ENCODE results near the gene RAB3C. TPM values are rescaled to one million over a fixed set of nuclear protein-coding genes. Genes with fewer than 3 reads are reported as not detected.

Gene RAB3C
- total RNA-seq, 2 experiments from 2014 or later = not detected

- H3K27ac Mint-ChIP-seq = no peak overlapping the region
- ChIA-PET CTCF (no interaction called here), POLR2A (no interaction called here)
- no peak overlapping the region for H3K4me3 Mint-ChIP-seq
- no peaks in the 10 kb centered on the region for H3K4me1 Mint-ChIP-seq (ENCODE audit: low read depth)
- H3K36me3 Mint-ChIP-seq = no peaks in the 10 kb centered on the region
- intact Hi-C loops (cut with micrococcal nuclease) = no loop called here
- no peaks in the 10 kb centered on the region for H3K9me3 Mint-ChIP-seq
- H3K27me3 Mint-ChIP-seq = peaks cover 5% of the 10 kb centered on the region
- DNase-seq = no peak
These were observed 37.5 kb downstream of the RAB3C start for GRCh38 chr5:58620336-58620735.

GRCh38 chr5:58622936-58623871 is 40.3 kb downstream of the RAB3C start:
- CTCF ChIA-PET = no interaction called here
- POLR2A ChIA-PET = no interaction called here
- H3K27me3 Mint-ChIP-seq = peaks cover 4% of the 10 kb centered on the region
- H3K4me1 Mint-ChIP-seq (ENCODE audit: low read depth) = no peaks in the 10 kb centered on the region
- no peaks in the 10 kb centered on the region for H3K9me3 Mint-ChIP-seq
- intact Hi-C loops (cut with micrococcal nuclease) = no loop called here
- no peak for DNase-seq
- no peak overlapping the region for H3K27ac Mint-ChIP-seq
- H3K36me3 Mint-ChIP-seq = no peaks in the 10 kb centered on the region
- no peak overlapping the region for H3K4me3 Mint-ChIP-seq

- CTCF ChIA-PET = no interaction called here
- no peaks in the 10 kb centered on the region for H3K4me1 Mint-ChIP-seq (ENCODE audit: low read depth)
- no peak overlapping the region for H3K27ac Mint-ChIP-seq
These were observed 45.8 kb downstream of the RAB3C start for GRCh38 chr5:58628626-58629025.

GRCh38 chr5:58629271-58630159 is 46.6 kb downstream of the RAB3C start:
- Mint-ChIP-seq H3K36me3 (no peaks in the 10 kb centered on the region), H3K27me3 (no peaks in the 10 kb centered on the region), H3K4me1 (ENCODE audit: low read depth) (no peaks in the 10 kb centered on the region), H3K4me3 (no peak overlapping the region), H3K27ac (no peak overlapping the region), H3K9me3 (no peaks in the 10 kb centered on the region)
- CTCF ChIA-PET = no interaction called here
- intact Hi-C loops (cut with micrococcal nuclease) = no loop called here
- POLR2A ChIA-PET = no interaction called here
- no peak for DNase-seq

More at GRCh38 chr5:58628626-58629025, 45.8 kb downstream of the RAB3C start:
- H3K36me3 Mint-ChIP-seq = no peaks in the 10 kb centered on the region
- no peaks in the 10 kb centered on the region for H3K27me3 Mint-ChIP-seq
- H3K9me3 Mint-ChIP-seq = no peaks in the 10 kb centered on the region
- intact Hi-C loops (cut with micrococcal nuclease) = no loop called here
- H3K4me3 Mint-ChIP-seq = no peak overlapping the region
- DNase-seq = no peak
- POLR2A ChIA-PET = no interaction called here

GRCh38 chr5:58631895-58632294 is 49.0 kb downstream of the RAB3C start:
- Mint-ChIP-seq H3K4me1 (ENCODE audit: low read depth) (no peaks in the 10 kb centered on the region), H3K27me3 (no peaks in the 10 kb centered on the region), H3K36me3 (no peaks in the 10 kb centered on the region), H3K27ac (no peak overlapping the region), H3K9me3 (no peaks in the 10 kb centered on the region), H3K4me3 (no peak overlapping the region)
- DNase-seq = no peak
- intact Hi-C loops (cut with micrococcal nuclease) = no loop called here
- CTCF ChIA-PET = no interaction called here
- POLR2A ChIA-PET = no interaction called here

GRCh38 chr5:58635416-58635815 is 52.5 kb downstream of the RAB3C start:
- CTCF ChIA-PET = no interaction called here
- no peak overlapping the region for H3K27ac Mint-ChIP-seq
- H3K9me3 Mint-ChIP-seq = no peaks in the 10 kb centered on the region
- no peak for DNase-seq
- intact Hi-C loops (cut with micrococcal nuclease) = no loop called here
- no peak overlapping the region for H3K4me3 Mint-ChIP-seq
- no peaks in the 10 kb centered on the region for H3K27me3 Mint-ChIP-seq
- no peaks in the 10 kb centered on the region for H3K4me1 Mint-ChIP-seq (ENCODE audit: low read depth)
- POLR2A ChIA-PET = no interaction called here
- H3K36me3 Mint-ChIP-seq = no peaks in the 10 kb centered on the region

- no peak overlapping the region for H3K27ac Mint-ChIP-seq
- H3K4me1 Mint-ChIP-seq (ENCODE audit: low read depth) = no peaks in the 10 kb centered on the region
- ChIA-PET CTCF (no interaction called here), POLR2A (no interaction called here)
- H3K36me3 Mint-ChIP-seq = no peaks in the 10 kb centered on the region
- DNase-seq = no peak
- no peaks in the 10 kb centered on the region for H3K27me3 Mint-ChIP-seq
- no peaks in the 10 kb centered on the region for H3K9me3 Mint-ChIP-seq
- intact Hi-C loops (cut with micrococcal nuclease) = no loop called here
- no peak overlapping the region for H3K4me3 Mint-ChIP-seq
These were observed 57.1 kb downstream of the RAB3C start for GRCh38 chr5:58640011-58640410.

- Mint-ChIP-seq H3K4me3 (no peak overlapping the region), H3K4me1 (ENCODE audit: low read depth) (no peaks in the 10 kb centered on the region), H3K36me3 (no peaks in the 10 kb centered on the region), H3K27me3 (no peaks in the 10 kb centered on the region), H3K27ac (no peak overlapping the region), H3K9me3 (no peaks in the 10 kb centered on the region)
- intact Hi-C loops (cut with micrococcal nuclease) = no loop called here
- POLR2A ChIA-PET = no interaction called here
- no peak for DNase-seq
- CTCF ChIA-PET = no interaction called here
These were observed 58.7 kb downstream of the RAB3C start for GRCh38 chr5:58641533-58641932.

GRCh38 chr5:58648846-58649245 is 66.0 kb downstream of the RAB3C start:
- no peak for DNase-seq
- ChIA-PET POLR2A (no interaction called here), CTCF (no interaction called here)
- intact Hi-C loops (cut with micrococcal nuclease) = no loop called here
- Mint-ChIP-seq H3K9me3 (no peaks in the 10 kb centered on the region), H3K4me3 (no peak overlapping the region), H3K27ac (no peak overlapping the region), H3K36me3 (no peaks in the 10 kb centered on the region), H3K4me1 (ENCODE audit: low read depth) (no peaks in the 10 kb centered on the region), H3K27me3 (no peaks in the 10 kb centered on the region)

GRCh38 chr5:58649716-58650115 is 66.8 kb downstream of the RAB3C start:
- H3K9me3 Mint-ChIP-seq = no peaks in the 10 kb centered on the region
- POLR2A ChIA-PET = no interaction called here
- H3K36me3 Mint-ChIP-seq = no peaks in the 10 kb centered on the region
- DNase-seq = no peak
- H3K27ac Mint-ChIP-seq = no peak overlapping the region
- no peak overlapping the region for H3K4me3 Mint-ChIP-seq
- no peaks in the 10 kb centered on the region for H3K27me3 Mint-ChIP-seq
- H3K4me1 Mint-ChIP-seq (ENCODE audit: low read depth) = no peaks in the 10 kb centered on the region
- intact Hi-C loops (cut with micrococcal nuclease) = no loop called here
- CTCF ChIA-PET = no interaction called here

- intact Hi-C loops (cut with micrococcal nuclease) = no loop called here
- Mint-ChIP-seq H3K9me3 (no peaks in the 10 kb centered on the region), H3K36me3 (no peaks in the 10 kb centered on the region), H3K4me1 (ENCODE audit: low read depth) (no peaks in the 10 kb centered on the region), H3K4me3 (no peak overlapping the region), H3K27ac (no peak overlapping the region), H3K27me3 (peaks cover under 1% of the 10 kb centered on the region)
- DNase-seq = no peak
- ChIA-PET POLR2A (no interaction called here), CTCF (no interaction called here)
These were observed 70.6 kb downstream of the RAB3C start for GRCh38 chr5:58653521-58653920.

- H3K27me3 Mint-ChIP-seq = peaks cover 1% of the 10 kb centered on the region
- intact Hi-C loops (cut with micrococcal nuclease) = no loop called here
These were observed 83.3 kb downstream of the RAB3C start for GRCh38 chr5:58666141-58666540.

More at GRCh38 chr5:58666141-58666540, 83.3 kb downstream of the RAB3C start:
- no peak overlapping the region for H3K4me3 Mint-ChIP-seq
- POLR2A ChIA-PET = no interaction called here
- H3K4me1 Mint-ChIP-seq (ENCODE audit: low read depth) = no peaks in the 10 kb centered on the region
- no peaks in the 10 kb centered on the region for H3K9me3 Mint-ChIP-seq
- CTCF ChIA-PET = no interaction called here
- no peak overlapping the region for H3K27ac Mint-ChIP-seq
- H3K36me3 Mint-ChIP-seq = no peaks in the 10 kb centered on the region
- no peak for DNase-seq

Data from activated CD4-positive, alpha-beta memory T cell treated with anti-CD3 and anti-CD28 coated beads for 36 hours (primary cell).